Measurements from ENCODE around the gene CHRM4. TPM values are rescaled to one million over a fixed set of nuclear protein-coding genes. Genes with fewer than 3 reads are reported as not detected.

Gene CHRM4
- total and polyA plus RNA-seq, 11 donors, result 0.08 to 0.27 (median 0.17) TPM; not detected in 7

DNA sequence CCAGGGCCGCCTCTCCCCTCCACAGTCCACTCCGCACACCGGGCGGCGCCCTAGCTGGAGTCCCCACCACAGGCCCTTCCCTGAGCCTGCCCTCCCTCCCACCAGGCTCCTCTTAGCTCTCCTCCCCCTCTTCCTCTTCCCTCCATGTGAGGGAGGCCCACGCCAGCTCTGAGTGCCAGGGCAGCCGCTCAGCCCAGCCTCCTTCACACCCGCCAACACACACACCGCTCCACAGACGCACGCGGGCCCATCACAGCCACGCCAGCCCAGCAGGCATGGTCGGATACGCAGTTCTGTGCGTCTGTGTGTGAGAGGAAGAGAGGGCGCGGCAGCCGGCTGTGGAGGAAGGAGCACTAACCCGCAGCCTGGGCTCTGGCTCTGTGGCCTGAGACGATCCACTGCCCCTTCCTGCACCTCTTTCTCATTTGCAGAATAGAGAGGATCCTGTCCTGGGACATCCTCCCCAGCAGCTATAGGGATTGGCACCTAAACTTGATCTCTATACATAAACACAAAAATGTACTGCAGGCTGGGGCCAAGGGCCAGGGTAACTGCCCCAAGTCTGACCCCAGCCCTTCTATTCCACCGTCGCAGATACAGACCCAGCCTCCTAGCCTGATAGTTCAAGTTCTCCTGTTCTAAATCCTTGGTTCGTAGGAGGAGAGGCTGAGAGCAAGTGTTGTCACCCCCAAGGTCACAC lies 3.5 kb downstream of the CHRM4 start:
- WGBS, 4 donors, result 28 to 39% (median 34%) methylated on average over 21 to 24 of the region's 24 CpGs
- Histone ChIP-seq H3K27me3 (peaks cover 11 to 58% (median 27%) of the 10 kb centered on the region in 9 donors), H3K27ac (no peak overlapping the region), H3K4me3 (no peak overlapping the region), H3K36me3 (no peaks in the 10 kb centered on the region), H3K4me1 (peaks cover 0 to 50% (median 26%) of the 10 kb centered on the region in 12 donors), H3K9me3 (no peaks in the 10 kb centered on the region)
- DNase-seq, result no peak
- TF ChIP-seq, protein P1, sequence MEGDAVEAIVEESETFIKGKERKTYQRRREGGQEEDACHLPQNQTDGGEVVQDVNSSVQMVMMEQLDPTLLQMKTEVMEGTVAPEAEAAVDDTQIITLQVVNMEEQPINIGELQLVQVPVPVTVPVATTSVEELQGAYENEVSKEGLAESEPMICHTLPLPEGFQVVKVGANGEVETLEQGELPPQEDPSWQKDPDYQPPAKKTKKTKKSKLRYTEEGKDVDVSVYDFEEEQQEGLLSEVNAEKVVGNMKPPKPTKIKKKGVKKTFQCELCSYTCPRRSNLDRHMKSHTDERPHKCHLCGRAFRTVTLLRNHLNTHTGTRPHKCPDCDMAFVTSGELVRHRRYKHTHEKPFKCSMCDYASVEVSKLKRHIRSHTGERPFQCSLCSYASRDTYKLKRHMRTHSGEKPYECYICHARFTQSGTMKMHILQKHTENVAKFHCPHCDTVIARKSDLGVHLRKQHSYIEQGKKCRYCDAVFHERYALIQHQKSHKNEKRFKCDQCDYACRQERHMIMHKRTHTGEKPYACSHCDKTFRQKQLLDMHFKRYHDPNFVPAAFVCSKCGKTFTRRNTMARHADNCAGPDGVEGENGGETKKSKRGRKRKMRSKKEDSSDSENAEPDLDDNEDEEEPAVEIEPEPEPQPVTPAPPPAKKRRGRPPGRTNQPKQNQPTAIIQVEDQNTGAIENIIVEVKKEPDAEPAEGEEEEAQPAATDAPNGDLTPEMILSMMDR (IDR thresholded peaks at IDR 0.05), result no peak
- TF ChIP-seq POLR2A (IDR thresholded peaks at IDR 0.05), result no peak
- intact Hi-C loops (cut with DNase I), result loop anchor here in 8 of 10 donors (2.0 to 10.0 kb wide), 6 partner anchors 139 to 229 kb away; partner anchors contain the start of genes ATG13 (in 4 of the 8) and HARBI1 (in 4 of the 8)
- ATAC-seq, result no peak

DNA sequence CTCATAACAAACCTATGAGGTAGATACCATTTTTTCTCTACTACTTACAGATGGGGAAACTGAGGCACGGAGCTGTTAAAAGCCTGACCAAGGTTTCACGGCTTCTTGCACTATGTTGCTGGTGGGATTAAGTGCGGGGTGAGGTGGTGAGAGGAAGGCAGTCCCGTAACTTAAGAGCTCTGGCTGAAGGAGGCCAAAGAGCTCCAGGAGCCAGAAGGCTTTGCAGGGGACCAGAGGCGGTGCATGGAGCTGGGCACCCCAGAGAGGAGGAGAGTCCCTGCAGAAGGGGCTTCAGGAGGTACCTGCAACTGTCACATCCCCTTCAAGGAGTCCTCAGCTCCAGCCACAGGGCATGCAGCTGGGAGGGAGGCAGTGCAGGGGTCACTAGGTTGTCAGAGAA lies 4.1 kb downstream of the CHRM4 start:
- DNase-seq (no peak), ATAC-seq (no peak)
- WGBS, 4 donors, result 79 to 82% (median 80%) methylated on average over 5 of the region's 5 CpGs
- intact Hi-C loops (cut with DNase I), result loop anchor here in 7 of 10 donors (5.0 to 10.0 kb wide), 4 partner anchors 140 to 230 kb away; partner anchors contain the start of genes ATG13 (in 4 of the 7) and HARBI1 (in 4 of the 7)
- Histone ChIP-seq H3K27me3 (peaks cover 11 to 58% (median 27%) of the 10 kb centered on the region in 9 donors), H3K9me3 (no peaks in the 10 kb centered on the region), H3K27ac (no peak overlapping the region), H3K4me3 (no peak overlapping the region), H3K36me3 (no peaks in the 10 kb centered on the region), H3K4me1 (peaks cover 0 to 49% (median 24%) of the 10 kb centered on the region in 12 donors)
- TF ChIP-seq, protein P1 (IDR thresholded peaks at IDR 0.05), result no peak
- TF ChIP-seq POLR2A (IDR thresholded peaks at IDR 0.05), result no peak

DNA sequence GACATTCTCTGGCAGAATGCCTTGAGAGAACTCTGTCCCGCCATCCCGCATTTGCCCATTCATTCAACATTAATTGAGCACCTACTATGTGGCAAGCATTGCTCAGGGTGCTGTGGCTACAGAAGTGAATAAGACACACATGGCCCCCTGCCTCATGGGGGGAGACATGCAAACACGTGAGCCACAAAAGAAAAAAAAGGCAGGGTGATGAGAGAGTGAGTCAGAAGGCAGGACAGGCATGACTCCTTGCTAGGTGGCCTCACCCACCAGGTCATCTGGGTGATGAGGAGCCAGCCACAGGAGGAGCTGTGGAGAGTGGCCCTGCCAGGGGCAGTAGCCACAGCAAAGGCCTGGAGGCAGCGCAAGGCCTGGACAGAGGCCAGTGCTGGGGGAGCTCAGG lies 4.9 kb downstream of the CHRM4 start:
- no peak for DNase-seq
- TF ChIP-seq POLR2A (IDR thresholded peaks at IDR 0.05), result no peak
- TF ChIP-seq, protein P1 (IDR thresholded peaks at IDR 0.05), result no peak
- H3K27ac ChIP-seq, result no peak overlapping the region
- ATAC-seq, result no peak
- whole genome bisulfite sequencing, 4 donors, result 90 to 93% (median 92%) methylated on average over 4 of the region's 4 CpGs
- peaks cover 11 to 58% (median 22%) of the 10 kb centered on the region in 9 donors for H3K27me3 ChIP-seq
- H3K4me1 ChIP-seq, result peaks cover 0 to 50% (median 26%) of the 10 kb centered on the region in 12 donors
- H3K9me3 ChIP-seq, result no peaks in the 10 kb centered on the region
- intact Hi-C loops (cut with DNase I), result loop anchor here in 7 of 10 donors (5.0 to 10.0 kb wide), 4 partner anchors 141 to 231 kb away; partner anchors contain the start of genes ATG13 (in 4 of the 7) and HARBI1 (in 4 of the 7)
- no peaks in the 10 kb centered on the region for H3K36me3 ChIP-seq
- no peak overlapping the region for H3K4me3 ChIP-seq

DNA sequence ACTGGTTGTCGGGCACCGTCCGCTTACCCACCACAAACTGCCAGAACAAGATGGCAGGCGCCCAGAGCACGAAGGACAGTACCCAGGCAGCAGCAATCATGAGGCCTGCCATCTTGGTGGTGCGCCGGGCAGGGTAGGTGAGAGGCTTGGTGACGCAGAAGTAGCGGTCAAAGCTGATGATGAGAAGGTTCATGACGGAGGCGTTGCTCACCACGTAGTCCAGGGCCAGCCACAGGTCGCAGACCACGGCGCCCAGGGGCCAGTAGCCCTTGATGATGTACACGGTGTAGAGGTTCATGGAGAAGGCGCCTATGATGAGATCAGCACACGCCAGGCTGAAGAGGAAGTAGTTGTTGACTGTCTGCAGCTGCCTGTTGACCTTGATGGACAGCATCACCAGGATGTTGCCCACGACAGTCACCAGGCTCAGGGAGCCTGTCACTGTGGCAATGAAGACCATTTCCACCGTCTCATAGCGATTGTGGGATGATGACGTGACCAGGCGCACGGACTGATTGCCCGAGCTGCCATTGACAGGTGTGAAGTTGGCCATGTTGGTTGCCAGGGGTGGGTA lies 5.5 kb downstream of the CHRM4 start:
- no peaks in the 10 kb centered on the region for H3K9me3 ChIP-seq
- no peak overlapping the region for H3K4me3 ChIP-seq
- intact Hi-C loops (cut with DNase I), result loop anchor here in 7 of 10 donors (5.0 to 10.0 kb wide), 4 partner anchors 141 to 231 kb away; partner anchors contain the start of genes ATG13 (in 4 of the 7) and HARBI1 (in 4 of the 7)
- peaks cover 0 to 47% (median 26%) of the 10 kb centered on the region in 12 donors for H3K4me1 ChIP-seq
- WGBS, 4 donors, result 92 to 98% (median 96%) methylated on average over 19 to 25 of the region's 25 CpGs
- peaks cover 11 to 54% (median 18%) of the 10 kb centered on the region in 9 donors for H3K27me3 ChIP-seq
- DNase-seq, result no peak
- H3K27ac ChIP-seq, result no peak overlapping the region
- TF ChIP-seq POLR2A (IDR thresholded peaks at IDR 0.05), result no peak
- TF ChIP-seq, protein P1 (IDR thresholded peaks at IDR 0.05), result no peak
- no peak for ATAC-seq
- H3K36me3 ChIP-seq, result no peaks in the 10 kb centered on the region
